ENCODE results near the gene KLHL35. TPM values are rescaled to one million over a fixed set of nuclear protein-coding genes. Genes with fewer than 3 reads are reported as not detected.

KLHL35 gene
- polyA plus RNA-seq, 4 donors, result 0.48 to 1.6 (median 0.82) TPM

DNA sequence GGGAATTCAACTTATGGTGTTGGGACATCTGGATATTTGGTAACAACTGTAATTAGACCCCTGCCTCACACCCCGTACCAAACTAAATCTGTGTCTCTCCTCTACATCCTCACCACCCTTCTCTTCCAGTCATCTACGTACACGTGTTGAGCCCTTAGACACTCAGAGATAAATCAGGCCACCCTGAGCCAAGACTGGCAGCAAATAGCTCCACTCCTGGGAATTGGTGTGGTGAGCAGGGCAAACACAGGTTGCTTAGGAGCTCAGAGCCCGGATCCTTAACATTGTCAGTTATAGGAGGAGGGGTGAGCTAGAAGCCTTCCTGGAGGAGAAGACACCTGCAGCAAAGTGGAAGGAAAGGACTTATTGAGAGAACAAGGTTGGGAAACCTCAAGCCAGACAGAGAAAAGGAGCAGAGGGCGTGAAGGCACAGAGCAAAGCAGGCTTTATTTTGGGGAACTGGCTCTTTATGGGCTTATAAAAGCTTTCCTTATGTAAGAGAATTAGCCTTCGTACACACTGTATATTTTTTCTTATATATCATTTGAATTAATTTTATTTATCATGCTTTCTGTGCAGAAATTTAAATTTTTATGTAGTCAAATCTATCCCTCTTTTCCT, 36.9 kb upstream of the KLHL35 start:
- no peak for DNase-seq (ENCODE audit: low read depth in 4 of 4, low spot score in 2 of 4)

DNA sequence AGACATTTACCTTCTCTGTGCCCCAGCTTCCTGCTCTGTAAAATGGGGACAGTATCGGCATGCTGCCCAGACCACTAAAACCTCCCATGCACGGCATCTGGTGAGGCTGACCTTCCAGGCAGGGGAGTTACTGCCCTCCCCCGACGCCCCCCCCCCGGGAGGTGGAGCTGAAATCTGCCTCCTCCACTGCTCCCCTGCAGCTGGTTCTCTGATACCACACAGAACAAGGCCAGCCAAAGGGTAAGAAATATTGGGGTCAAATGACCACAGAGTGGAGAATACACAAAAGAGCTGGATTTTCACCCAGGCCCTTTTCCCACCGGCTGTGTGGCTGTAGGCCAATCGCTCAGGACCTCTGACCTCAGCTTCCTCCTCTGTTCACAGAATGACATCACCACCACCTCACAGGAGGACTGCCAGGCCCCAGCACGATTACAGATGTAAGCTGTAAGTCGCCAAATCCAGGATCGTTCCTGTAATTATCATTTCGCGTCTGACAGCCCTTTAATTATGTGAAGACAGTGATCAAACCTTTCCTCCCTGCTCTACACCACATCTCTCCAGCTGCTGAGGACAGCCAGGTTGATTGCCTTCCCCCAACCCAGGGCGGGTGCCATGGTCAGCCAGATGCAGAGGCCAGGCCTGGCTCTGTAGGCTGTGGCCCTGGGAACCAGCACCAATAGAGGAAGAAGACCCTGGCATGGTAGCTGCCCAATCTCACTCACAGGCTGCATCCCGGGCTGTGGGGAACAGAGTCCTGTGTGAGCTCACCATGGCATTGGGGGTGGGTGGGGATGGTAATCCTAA, 35.7 kb upstream of the KLHL35 start:
- no peak for DNase-seq (ENCODE audit: low read depth in 4 of 4, low spot score in 2 of 4)

DNA sequence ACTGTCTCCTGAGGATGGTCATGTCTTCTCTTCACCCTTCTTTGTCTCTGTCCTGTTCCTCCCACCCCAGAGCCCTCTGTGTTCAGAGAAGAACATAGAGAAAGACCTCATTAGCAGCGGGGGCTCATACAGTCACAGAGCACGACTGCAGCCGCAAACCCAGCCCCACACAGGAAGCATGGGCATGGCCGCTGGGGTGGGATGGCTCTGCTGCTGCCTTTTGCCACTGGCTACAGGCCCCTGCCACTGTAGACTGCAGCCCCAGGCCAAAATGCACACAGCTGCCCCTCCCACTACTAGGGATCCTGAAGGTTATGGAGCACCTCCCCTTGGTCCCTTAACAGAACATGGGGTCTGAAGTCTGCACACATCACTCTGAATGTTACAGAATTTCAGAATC, 34.9 kb upstream of the KLHL35 start:
- no peak for DNase-seq (ENCODE audit: low read depth in 4 of 4, low spot score in 2 of 4)

DNA sequence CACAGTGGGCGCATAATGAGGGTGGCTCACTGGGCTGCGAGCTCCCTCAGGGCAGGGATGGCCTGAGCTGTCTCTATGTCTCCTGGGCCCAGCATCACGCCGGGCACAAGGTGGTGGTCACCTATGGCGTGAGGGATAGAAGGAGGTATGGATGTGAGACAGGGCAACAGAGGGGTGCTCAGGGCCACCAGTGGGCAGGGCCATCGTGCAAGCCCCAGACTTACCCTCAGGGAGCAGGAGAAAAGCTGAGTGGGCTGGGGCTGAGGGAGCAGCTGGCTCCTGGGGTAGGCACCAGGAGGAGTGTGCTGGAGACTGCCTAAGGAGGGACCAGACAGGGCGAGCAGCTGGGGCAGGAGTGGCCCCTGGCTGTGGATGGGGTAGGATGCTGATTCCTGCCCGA, 34.3 kb upstream of the KLHL35 start:
- DNase-seq (ENCODE audit: low read depth in 4 of 4, low spot score in 2 of 4), result no peak

DNA sequence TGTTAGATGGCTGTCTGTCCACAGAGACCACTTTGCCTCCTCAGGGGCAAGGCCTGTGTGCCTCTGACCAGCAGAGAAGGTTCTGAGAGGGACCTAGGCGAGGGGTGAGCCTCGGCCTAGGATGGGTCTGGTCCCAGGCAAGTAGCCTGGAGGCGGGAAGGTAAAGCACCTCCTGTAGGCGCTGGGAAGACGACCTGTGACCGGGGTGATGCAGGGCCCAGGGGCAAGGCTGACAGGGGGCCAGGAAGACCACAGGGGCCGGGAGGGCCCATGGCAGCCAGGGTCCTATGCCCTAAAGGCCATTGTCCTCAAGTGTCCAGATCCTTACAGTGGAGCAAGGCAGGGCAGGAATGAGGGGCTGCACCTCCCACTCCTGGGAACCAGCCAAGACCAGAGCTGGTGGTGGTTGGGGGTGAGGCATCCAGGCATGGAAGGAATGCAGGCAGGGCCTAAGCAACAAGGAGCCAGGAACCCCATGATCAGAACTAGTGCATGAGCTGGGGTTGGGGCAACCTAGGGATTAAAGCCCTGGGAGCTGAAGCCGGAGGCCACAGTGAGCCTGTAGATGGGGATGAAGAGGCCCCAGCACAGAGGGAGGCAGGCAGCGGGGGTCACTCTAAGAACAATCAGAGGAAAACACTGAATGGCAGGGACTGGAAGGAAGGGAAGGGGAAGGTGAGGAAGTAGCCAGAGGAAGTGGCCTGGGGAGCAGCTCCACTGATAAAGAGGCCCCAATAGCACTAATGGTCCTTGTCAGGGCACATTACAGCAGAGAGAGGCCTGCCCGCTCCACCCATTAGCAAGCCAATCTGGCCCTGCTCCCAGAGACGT, 32.9 kb upstream of the KLHL35 start:
- no peak for DNase-seq (ENCODE audit: low read depth in 4 of 4, low spot score in 2 of 4)

DNA sequence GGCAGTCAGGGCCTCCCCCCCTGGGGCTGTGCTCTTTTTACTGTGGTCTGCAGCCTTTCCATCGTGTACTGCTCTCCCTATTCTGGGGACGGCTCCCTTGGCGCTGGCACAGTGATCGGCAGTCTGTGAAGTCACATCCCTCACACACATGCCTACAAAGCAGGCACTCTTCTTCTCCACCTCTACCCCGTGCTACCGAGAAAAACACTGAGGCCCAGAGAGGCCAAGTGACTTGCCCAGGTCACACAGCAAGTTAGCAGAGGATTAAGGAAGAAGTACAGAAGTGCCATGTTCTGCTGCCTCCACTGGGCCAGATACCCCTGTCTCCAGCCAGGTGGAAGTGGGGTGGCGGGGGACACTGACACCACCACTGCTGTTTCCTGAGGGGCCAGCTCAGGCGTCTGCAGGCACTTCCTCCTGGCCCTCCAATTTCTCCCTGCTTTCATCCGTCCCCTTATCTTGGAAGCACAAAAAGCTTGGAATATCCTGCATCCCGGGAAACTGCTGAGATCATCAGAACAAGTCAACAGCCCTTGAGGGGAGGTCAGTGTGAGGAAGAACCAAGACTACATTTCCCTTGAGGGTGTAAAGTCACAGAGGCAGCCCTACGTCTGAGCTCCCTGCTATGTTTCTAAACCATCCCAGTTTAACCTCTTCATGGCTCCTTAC, 30.2 kb upstream of the KLHL35 start:
- no peak for DNase-seq (ENCODE audit: low read depth in 4 of 4, low spot score in 2 of 4)

DNA sequence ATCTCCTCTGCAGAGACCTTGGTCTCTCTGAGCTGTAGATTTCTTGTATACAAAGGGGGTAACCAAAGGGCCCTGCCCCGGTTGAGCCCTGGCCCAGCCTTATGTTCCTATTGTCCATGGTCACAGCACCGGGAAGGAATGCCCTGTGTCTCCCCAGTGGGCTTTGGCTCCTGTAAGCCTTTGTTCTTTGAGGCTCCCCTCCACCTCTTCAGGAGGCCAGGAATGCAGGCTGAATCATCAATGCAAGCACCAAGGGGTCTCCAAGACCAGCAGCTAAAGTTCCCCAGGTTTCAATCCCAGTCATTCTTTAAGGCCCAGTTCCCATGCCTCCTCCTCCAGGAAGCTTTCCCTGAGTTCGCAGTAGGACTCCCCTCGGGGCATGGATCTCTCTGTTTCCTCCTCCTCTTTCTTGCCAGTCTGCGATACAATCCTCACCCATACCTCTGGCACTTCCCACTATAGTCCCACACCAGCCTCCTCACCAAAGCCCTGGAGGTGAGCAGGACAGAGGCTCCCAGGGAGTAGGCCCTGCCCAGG, 29.2 kb upstream of the KLHL35 start:
- no peak for DNase-seq (ENCODE audit: low read depth in 4 of 4, low spot score in 2 of 4)

DNA sequence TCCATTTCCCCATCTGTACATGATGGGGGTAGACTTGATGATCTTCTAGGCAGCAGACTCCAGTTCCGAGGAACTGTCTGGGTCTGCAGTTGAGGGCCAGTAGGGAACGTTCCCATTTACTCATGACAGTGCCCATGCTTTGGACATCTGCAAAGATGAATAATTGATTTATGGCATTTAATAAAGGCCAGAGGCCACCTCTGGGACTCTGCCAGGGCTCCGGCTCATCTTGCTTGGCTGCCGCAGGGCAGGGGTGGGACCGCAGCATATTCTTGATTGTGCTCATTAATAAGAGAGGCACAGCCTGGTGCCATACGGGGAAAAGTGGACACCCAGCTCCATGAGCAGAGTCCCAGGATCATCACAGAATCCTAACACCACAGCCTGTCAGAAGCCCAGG, 28.1 kb upstream of the KLHL35 start:
- no peak for DNase-seq (ENCODE audit: low read depth in 4 of 4, low spot score in 2 of 4)

DNA sequence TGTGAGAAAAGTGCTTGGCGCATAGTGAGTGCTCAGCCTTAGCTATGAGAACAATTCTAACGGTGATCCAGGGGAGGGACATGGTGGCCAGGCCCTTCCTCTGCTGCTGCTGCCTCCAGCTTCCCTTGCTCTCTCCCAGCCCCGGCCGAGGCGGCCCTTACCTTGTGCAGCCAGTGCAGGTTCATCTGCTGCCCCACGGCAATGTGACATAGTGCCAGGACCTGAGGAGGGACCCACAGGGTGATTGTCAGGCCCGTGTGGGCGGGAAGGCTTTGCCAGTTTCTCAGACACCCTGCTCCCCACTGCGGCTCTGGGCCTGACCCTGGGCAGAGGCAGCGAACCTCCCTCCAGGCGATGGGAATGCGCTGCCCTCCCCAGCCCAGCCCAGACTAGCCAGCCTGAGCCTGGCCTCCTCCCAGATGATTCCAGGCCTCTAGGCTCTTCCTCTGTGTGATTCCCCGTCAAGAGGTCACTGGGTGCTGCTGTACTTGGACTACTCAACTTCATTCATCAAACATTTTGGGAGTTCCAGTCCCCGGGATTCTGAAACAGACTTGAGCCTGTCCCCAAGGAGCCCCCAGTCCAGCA, 23.7 kb upstream of the KLHL35 start:
- no peak for DNase-seq (ENCODE audit: low read depth in 4 of 4, low spot score in 2 of 4)

DNA sequence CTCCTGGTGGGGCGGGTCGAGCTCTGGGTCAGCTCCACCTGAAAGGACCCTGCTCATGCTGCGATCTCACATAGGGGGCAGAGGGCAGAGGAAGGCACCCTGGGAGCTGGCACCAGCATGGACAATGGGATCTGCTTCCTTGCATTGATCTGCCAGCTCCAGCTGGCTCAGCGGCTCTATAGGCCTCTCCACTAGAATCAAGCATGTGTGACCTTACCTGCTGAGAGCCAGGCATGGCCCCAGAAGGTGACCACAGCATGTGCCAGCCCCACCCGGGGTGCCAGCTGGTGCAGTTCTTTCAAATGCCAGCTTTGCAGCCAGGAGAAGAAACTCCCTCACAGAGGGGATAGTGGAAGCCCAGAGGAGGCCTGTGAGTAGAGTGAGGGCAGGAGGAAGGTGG, 22.0 kb upstream of the KLHL35 start:
- DNase-seq (ENCODE audit: low read depth in 4 of 4, low spot score in 2 of 4), result no peak

DNA sequence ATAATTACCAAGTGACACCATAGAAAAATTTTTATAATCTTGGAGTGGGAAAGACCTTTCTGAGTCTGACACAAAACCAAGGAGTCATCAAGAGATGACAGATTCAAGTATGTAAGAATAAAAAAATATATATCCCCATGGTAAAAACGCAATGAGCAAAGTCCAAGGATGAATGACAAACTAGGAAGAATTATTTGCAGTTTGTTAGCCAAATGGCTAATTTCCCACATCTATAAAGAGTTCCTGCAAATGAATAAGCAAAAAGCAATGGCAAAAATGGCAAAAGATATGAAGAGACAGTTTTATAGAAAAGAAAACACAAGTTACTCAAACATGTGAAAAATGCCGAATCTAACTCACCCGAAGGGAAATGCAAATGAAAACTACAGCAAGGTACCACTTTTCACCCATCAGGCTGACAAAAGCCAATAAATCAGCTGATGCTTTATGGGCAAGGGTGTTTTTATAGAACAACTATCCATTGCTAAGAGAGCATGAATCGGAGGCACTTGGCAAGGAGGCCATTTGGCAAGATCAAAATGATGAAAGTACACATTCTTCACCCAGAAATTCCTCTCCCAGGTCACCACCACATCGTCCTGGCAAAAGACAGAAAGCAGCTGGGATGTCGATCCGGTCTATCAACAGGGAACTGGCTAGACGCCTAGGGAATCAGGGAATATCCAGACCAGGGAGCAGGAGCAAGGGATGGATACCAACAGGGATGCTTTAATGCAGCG, 21.1 kb upstream of the KLHL35 start:
- no peak for DNase-seq (ENCODE audit: low read depth in 4 of 4, low spot score in 2 of 4)

DNA sequence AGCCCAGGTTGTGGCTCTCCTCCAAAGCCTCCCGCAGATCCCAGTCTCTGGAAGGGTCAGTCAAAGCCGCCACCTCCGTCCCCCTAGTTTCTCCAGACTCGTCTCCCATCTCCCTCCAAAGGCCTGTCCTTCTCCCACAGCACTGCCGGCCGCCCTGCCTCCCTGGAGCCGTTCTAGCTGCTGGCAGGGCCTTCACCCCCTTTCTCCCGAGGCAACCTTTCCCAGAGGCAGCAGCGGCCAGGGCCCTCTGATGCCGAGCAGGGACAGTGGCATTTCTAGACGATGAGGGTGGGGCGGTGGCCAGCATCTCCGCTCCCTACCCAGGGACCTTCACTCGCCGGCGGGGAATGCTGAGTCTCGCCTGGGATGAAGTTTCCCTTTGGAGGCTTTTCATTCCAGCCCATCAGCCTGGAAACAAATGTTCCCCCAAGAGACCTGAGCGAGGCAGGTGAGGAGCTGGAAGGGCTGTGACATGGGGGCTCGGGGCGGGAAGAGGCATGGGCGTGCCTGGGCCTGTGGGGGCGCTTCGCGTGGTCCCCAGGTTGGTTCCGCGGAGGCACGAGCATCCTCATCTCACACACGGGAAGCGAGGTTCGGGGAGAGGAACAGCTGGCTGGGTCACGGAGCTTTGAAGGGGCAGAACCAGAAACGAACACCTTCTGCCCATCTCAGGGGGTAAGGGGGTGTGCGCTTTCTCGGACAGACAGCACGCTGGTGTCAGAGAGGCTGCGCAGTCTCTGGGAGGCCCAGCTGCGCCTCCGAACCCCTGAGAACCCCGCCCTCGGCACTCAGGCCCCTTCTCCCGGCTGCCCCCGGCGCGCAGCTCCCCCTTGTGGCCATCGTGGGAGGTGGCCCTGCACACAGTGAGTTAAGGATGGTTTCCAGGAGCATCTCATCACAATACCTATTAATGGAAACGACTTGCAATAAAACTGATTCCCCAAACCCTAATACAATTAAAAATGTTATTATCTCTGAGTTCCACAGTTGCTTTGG, 18.1 kb upstream of the KLHL35 start:
- no peak for DNase-seq (ENCODE audit: low read depth in 4 of 4, low spot score in 2 of 4)

DNA sequence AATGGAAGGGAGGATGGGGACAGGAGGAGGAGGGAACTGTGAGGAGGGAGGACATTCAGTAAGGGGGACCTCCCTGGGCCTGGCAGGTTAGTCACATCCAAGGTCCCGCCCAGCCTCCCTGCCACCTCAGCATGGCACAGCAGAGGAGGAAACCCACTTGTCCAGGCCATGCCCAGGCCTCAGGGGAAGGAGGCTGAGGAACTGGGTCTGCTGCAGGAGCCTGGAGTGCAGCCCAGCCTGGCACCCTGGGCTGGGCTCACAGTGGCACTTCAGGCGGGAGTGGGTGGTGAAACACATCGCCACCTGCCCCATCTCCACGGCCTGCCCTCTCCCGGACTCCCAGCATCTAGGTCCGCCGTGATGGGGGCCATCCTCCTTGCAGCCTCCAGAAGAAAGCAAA, 17.2 kb upstream of the KLHL35 start:
- DNase-seq (ENCODE audit: low read depth in 4 of 4, low spot score in 2 of 4), result no peak

DNA sequence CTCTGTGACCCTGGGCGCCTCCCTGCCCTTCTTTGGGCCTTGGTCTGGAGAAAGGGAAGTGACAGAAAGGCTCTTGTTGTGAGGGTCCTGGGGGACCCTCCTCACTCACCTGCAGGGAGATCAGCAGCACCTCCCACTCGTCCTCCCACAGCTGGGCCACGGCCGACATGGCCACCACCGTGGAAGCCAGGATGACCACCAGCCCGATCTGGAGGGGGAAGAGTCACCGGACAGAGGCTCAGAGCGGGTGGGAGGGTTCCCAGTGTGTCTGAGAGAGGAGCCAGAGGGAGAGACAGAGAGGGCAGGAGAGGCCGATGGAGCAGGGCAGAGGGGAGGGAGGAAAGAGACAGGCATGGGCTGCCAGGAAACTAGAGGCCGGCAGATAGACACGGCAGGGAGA, 16.8 kb upstream of the KLHL35 start:
- DNase-seq (ENCODE audit: low read depth in 4 of 4, low spot score in 2 of 4), result no peak

DNA sequence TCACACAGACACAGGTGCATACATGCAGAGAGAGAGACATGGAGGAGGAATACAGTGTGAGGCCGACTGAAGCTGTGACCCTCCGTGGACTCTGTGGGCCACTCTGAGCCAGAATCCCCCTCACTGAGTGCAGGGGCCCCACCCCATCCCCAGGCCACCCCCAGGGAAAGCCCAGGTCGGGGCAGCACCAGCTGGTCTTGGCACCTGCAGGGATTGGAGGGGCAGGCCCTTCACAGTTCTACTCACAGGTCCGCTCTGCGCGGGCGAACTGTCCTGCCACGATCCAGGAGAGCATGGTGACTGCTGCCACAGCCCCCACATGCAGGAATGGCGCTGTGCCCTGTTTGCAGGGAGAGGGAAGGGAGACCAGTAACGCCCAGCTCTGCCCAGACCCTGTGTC, 16.3 kb upstream of the KLHL35 start:
- DNase-seq (ENCODE audit: low read depth in 4 of 4, low spot score in 2 of 4), result no peak

DNA sequence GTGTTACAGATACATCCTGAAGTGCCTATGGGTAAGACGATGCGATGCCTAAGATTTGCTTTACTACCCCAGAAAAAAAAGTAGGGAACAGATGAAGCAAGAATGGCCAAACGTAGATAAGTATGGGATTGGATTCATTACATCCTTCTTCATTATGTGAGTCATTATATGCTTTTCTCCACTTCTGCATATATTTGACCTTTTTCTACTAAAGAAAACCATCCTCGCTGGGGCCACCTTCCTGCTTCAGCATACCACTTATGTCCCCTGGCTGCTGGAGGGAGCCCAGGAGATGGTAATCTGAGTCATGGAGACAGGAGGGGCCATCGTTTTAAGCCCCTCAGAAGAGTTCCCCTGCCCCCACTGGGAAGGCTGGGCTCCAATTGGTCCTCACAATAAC, 14.4 kb upstream of the KLHL35 start:
- DNase-seq (ENCODE audit: low read depth in 4 of 4, low spot score in 2 of 4), result no peak

DNA sequence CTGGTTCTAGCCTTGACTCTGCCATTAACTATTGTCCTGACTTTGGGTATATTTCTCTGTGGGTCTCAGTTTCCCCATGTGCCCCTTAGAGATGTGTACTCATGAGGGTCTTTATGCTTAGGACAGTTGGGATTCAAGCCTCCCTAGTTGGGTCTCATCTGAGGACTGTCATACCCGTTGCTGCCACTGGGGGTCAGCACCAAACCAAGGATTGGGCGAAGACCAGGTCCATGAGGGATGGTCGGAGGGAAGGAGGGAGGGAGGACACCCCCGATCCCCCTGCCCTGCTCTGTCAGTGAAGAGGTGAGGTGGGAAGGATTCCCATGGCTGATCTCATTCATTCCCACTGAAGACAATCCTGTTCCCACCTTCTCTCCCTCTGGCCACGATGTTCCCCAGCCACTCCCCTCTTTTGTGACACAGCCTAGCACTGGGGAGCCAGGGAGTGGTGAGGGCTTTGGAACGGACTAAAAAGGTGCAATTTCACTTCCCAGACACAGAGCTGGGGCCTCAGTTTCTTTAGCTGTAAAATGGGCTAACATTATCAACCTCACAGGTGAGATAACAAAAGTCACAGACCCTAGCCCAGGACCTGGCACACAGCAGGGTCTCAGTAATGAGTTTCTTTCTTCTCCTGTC, 12.4 kb upstream of the KLHL35 start:
- DNase-seq (ENCODE audit: low read depth in 4 of 4, low spot score in 2 of 4), result no peak

DNA sequence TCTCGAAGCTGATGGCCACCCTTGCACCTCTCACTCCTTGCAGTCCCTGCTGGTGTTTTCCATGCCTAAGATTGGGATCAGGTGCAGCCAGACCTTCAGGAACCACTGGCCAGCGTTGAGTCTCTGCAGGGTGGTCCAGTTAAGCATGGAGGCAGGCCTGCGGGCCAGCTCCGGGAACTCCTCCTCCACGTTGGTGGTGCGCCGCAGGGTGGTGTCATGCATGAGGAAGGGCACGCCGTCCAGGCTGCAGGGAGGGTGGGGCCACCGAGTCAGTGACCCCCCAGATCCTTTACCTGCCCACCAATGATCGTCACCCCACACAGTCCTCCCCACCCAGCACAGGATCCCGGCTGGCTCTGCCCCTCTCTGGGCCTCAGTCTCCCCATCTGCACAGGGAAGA, 10.0 kb upstream of the KLHL35 start:
- DNase-seq (ENCODE audit: low read depth in 4 of 4, low spot score in 2 of 4), result no peak
